Measurements from ENCODE around the gene C5orf63. TPM values are rescaled to one million over a fixed set of nuclear protein-coding genes. Genes with fewer than 3 reads are reported as not detected.

Gene C5orf63
- total RNA-seq, 1 experiment from 2014 or later: 1.2 TPM

- H2BK20ac ChIP-seq (ENCODE audit: low read depth, low read length, poor library complexity, severe bottlenecking): no peak overlapping the region
- no peak overlapping the region for H3K14ac ChIP-seq (ENCODE audit: insufficient read depth, low read length)
- no peak overlapping the region for H2BK12ac ChIP-seq (ENCODE audit: insufficient read length, low read depth, low read length)
- H3K18ac ChIP-seq (ENCODE audit: insufficient read length, low read depth, low read length): no peak overlapping the region
- no CpG with 5 or more reads among the region's 2 CpGs for WGBS (ENCODE audit: extremely low coverage, insufficient read length, low lambda C conversion rate)
- no peaks in the 10 kb centered on the region for H3K36me3 Mint-ChIP-seq (ENCODE audit: insufficient read depth in 1 of 3, low read depth in 3 of 3)
- no peak overlapping the region for H3K56ac ChIP-seq (ENCODE audit: insufficient read length, low read depth, low read length)
- no peak overlapping the region for H3T11ph ChIP-seq (ENCODE audit: low read length)
- no peak overlapping the region for H3K27ac ChIP-seq (ENCODE audit: insufficient read length, low read depth, low read length)
- no peak overlapping the region for H3K9ac ChIP-seq (ENCODE audit: extremely low read depth, insufficient read length, low read length)
- H2AK5ac ChIP-seq (ENCODE audit: insufficient read length, low read length): no peak overlapping the region
- no peak overlapping the region for H2AFZ ChIP-seq (ENCODE audit: low read length)
- no peaks in the 10 kb centered on the region for H3K9me3 ChIP-seq (ENCODE audit: control insufficient read depth, low read depth, low read length)
- H4K8ac ChIP-seq (replicated peaks; ENCODE audit: insufficient read length, low read depth, low read length): no peak overlapping the region
- peak overlapping the region in 1 of 3 experiments; percentile 41; a peak in 2 of 7 replicates for H3K27ac Mint-ChIP-seq
- DNase-seq: no peak
- no peak overlapping the region for H3K4me2 ChIP-seq (ENCODE audit: insufficient read depth, insufficient read length, low read length)
- H4K5ac ChIP-seq (ENCODE audit: insufficient read length, low read depth, low read length): no peak overlapping the region
- H3K4me3 Mint-ChIP-seq: no peak overlapping the region
- H2BK15ac ChIP-seq (ENCODE audit: low read depth, low read length): no peak overlapping the region
- H3K9me3 Mint-ChIP-seq: no peaks in the 10 kb centered on the region
- no peaks in the 10 kb centered on the region for H3K79me1 ChIP-seq (ENCODE audit: insufficient read depth, low read depth, low read length, poor library complexity, severe bottlenecking)
- no peak overlapping the region for H3K4ac ChIP-seq (ENCODE audit: low read depth, low read length)
- no peaks in the 10 kb centered on the region for H3K27me3 Mint-ChIP-seq (ENCODE audit: low read depth)
- no peak overlapping the region for H2BK120ac ChIP-seq (ENCODE audit: low read depth, low read length, poor library complexity, severe bottlenecking)
- H3K27me3 ChIP-seq (ENCODE audit: insufficient read depth, low read length): no peaks in the 10 kb centered on the region; the same call in 1 of the 2 replicates
- H4K20me1 ChIP-seq (ENCODE audit: control insufficient read depth, insufficient read depth, insufficient read length): no peaks in the 10 kb centered on the region
- H2BK5ac ChIP-seq (ENCODE audit: insufficient read length, low read length): no peak overlapping the region
- no peak overlapping the region for H4K91ac ChIP-seq (ENCODE audit: insufficient read length, low read depth, low read length)
- no peak overlapping the region for H3K23ac ChIP-seq (ENCODE audit: insufficient read length, low read depth, low read length)
- TF ChIP-seq CTCF (conservative IDR thresholded peaks at IDR 0.05): no peak
- peaks cover 47 to 56% of the 10 kb centered on the region in 2 experiments for H3K4me1 Mint-ChIP-seq
- H3K23me2 ChIP-seq (ENCODE audit: insufficient read length, low read depth, low read length, poor library complexity, severe bottlenecking): no peaks in the 10 kb centered on the region
- peaks cover 13% of the 10 kb centered on the region; the same call in 1 of the 2 replicates for H3K4me1 ChIP-seq (ENCODE audit: insufficient read depth, low read length)
- no peaks in the 10 kb centered on the region for H3K79me2 ChIP-seq (ENCODE audit: insufficient read depth, low read length)
Measured at GRCh38 chr5:127094161-127094814, 21.0 kb upstream of the C5orf63 start.

All from H9 (cell line).